OCI-LY7 (cell line): ENCODE measurements around the gene ZNF407.

ENCODE experiments used
- EZH2phosphoT487 ChIP-seq: fragments of 200-600 bp; sonication (generic); IDR thresholded peaks from 2 replicates; pipeline ENCODE4 v1.6.1; 2018; ENCODE audit warnings: low read depth, borderline replicate concordance, mild to moderate bottlenecking, mixed run types, antibody characterized with exemption, low read length, moderate library complexity, mixed read lengths
- TF ChIP-seq, protein P1 (sequence below): fragments of 200-600 bp; sonication (generic); conservative IDR thresholded peaks from 2 replicates; pipeline ENCODE4 v1.5.1; 2014; ENCODE audit warnings: mild to moderate bottlenecking, antibody characterized with exemption, low read length, moderate library complexity, mixed read lengths

DNA sequence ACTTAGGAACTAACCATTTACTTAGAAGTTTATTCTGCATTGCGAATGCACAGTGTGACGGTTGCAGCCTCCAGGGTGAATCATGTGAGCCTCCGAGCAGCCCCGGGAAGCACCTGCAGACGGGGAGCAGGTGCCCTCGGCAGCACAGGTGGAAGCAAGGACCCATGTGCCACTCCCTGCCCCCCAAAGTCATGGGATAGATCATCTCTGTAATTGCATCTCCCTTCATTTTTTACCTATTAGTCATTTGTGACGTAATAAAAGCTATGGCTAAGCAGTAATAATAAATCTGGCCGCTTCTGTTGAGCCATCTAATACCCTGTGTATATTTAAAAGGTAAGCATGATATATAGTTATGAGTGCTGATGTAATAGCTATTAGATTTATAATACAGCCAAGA lies 514.1 kb downstream of the ZNF407 start:
- TF ChIP-seq, protein P1, sequence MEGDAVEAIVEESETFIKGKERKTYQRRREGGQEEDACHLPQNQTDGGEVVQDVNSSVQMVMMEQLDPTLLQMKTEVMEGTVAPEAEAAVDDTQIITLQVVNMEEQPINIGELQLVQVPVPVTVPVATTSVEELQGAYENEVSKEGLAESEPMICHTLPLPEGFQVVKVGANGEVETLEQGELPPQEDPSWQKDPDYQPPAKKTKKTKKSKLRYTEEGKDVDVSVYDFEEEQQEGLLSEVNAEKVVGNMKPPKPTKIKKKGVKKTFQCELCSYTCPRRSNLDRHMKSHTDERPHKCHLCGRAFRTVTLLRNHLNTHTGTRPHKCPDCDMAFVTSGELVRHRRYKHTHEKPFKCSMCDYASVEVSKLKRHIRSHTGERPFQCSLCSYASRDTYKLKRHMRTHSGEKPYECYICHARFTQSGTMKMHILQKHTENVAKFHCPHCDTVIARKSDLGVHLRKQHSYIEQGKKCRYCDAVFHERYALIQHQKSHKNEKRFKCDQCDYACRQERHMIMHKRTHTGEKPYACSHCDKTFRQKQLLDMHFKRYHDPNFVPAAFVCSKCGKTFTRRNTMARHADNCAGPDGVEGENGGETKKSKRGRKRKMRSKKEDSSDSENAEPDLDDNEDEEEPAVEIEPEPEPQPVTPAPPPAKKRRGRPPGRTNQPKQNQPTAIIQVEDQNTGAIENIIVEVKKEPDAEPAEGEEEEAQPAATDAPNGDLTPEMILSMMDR: no peak
- TF ChIP-seq EZH2phosphoT487: no peak
